Lower lobe of right lung (tissue), 2 donors: ENCODE results near the gene KIRREL3. TPM values are rescaled to one million over a fixed set of nuclear protein-coding genes. Genes with fewer than 3 reads are reported as not detected.

Experiments used
- ATAC-seq, 2 donors: fragments of 200-7000 bp; cut with Tn5 transposase; one replicate each; pipeline ENCODE4 v1.9.1; 2020 to 2022; ENCODE audit warnings: mild to moderate bottlenecking in 2 of 2, moderate library complexity in 2 of 2
- DNase-seq: peaks from one replicate; pipeline ENCODE4 v3.0.0-alpha.2; 2020
- H3K27ac ChIP-seq: fragments of 200-600 bp; one replicate; pipeline ENCODE4 v1.8.0; 2022
- H3K27me3 ChIP-seq: fragments of 200-600 bp; one replicate; pipeline ENCODE4 v1.8.0; 2022; ENCODE audit warnings: low read depth
- H3K36me3 ChIP-seq: fragments of 200-600 bp; one replicate; pipeline ENCODE4 v1.8.0; 2022; ENCODE audit warnings: mild to moderate bottlenecking
- H3K4me1 ChIP-seq: fragments of 200-600 bp; one replicate; pipeline ENCODE4 v1.8.0; 2022
- H3K4me3 ChIP-seq: fragments of 200-600 bp; one replicate; pipeline ENCODE4 v1.8.0; 2022; ENCODE audit warnings: mild to moderate bottlenecking
- H3K9me3 ChIP-seq: fragments of 200-600 bp; one replicate; pipeline ENCODE4 v1.8.0; 2022
- CTCF ChIP-seq: fragments of 200-600 bp; IDR thresholded peaks from one replicate; pipeline ENCODE4 v1.8.0; 2022; ENCODE audit warnings: antibody characterized with exemption, mild to moderate bottlenecking
- intact Hi-C: fragments of 100-400 bp; cut with DNase I; formaldehyde crosslinking; loops from one replicate; pipeline ENCODE4 v1.11.0; 2022
- total RNA-seq: library from RNA; stranded (reverse); fragmentation: NEBNext Ultra II Directional; extraction: Animal tissue kit (Norgen Biotek cat#: 25700); gene quantifications from one replicate; pipeline ENCODE4 v1.2.1, GENCODE V29; 2021
- donor health status: DM: no; HTN: yes; CAD: no; lungs with severe emphysema.

KIRREL3 gene
- total RNA-seq, 1 donor from 2014 or later, result 0.15 TPM

DNA sequence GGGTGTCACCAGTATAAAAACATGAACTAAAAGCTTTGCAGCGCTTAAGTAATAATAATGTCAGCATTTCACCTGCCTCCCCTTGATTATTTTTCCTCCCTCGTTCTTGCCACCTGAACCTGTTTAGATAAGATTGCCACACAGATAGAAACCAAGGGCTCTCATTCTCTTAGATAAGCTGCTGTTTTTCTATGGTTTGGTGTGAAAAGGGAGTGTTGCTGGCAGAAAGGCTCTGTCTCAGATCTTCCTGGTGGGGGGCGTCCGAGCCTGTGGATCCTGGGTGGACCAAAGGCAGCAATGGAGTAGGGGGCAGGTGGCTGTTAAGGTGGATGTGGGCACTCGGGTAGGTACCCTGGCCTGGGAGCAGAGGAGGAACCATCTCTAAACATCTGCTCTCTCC is 497.6 kb downstream of the KIRREL3 start:
- Histone ChIP-seq H3K4me3 (no peak overlapping the region), H3K27ac (no peak overlapping the region), H3K36me3 (no peaks in the 10 kb centered on the region), H3K27me3 (peaks cover 13% of the 10 kb centered on the region), H3K9me3 (peaks cover 10% of the 10 kb centered on the region), H3K4me1 (no peaks in the 10 kb centered on the region)
- ATAC-seq (no peak), DNase-seq (no peak)
- intact Hi-C loops, result no loop called here
- TF ChIP-seq CTCF, result no peak

- intact Hi-C loops, result no loop called here
- no peaks in the 10 kb centered on the region for H3K4me1 ChIP-seq
- no peak for TF ChIP-seq CTCF
- DNase-seq, result no peak
- no peaks in the 10 kb centered on the region for H3K36me3 ChIP-seq
- ATAC-seq, result no peak
- H3K27me3 ChIP-seq, result peaks cover 13% of the 10 kb centered on the region
- no peak overlapping the region for H3K27ac ChIP-seq
- peaks cover 10% of the 10 kb centered on the region for H3K9me3 ChIP-seq
- H3K4me3 ChIP-seq, result no peak overlapping the region
Measured at GRCh38 chr11:126502159-126502558, 498.4 kb downstream of the KIRREL3 start.

DNA sequence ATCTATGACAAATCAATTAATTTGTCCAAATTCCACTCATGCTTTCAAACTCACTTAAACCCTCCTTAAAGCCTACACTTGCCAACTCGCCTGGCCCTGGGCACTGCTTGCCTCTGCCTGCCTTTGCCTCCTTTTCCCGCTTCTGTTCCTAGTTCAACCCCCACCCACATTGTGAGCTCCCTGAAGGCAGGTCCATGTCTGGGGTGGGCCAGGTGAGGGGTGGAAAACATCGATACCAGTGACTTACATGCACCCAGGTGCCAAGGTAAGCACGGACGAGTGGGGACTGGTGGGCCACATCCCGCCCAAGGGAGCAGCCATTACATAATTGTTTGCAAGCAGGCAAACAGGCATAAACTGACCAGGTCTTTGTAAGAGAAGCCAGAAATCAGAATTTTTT is 498.9 kb downstream of the KIRREL3 start:
- peaks cover 13% of the 10 kb centered on the region for H3K27me3 ChIP-seq
- intact Hi-C loops, result no loop called here
- H3K4me3 ChIP-seq, result no peak overlapping the region
- TF ChIP-seq CTCF, result no peak
- DNase-seq, result no peak
- ATAC-seq, result no peak
- no peaks in the 10 kb centered on the region for H3K4me1 ChIP-seq
- no peaks in the 10 kb centered on the region for H3K36me3 ChIP-seq
- H3K27ac ChIP-seq, result no peak overlapping the region
- H3K9me3 ChIP-seq, result peaks cover 10% of the 10 kb centered on the region

- DNase-seq, result no peak
- Histone ChIP-seq H3K9me3 (peaks cover 10% of the 10 kb centered on the region), H3K36me3 (no peaks in the 10 kb centered on the region), H3K4me1 (no peaks in the 10 kb centered on the region), H3K4me3 (no peak overlapping the region), H3K27me3 (peaks cover 13% of the 10 kb centered on the region), H3K27ac (no peak overlapping the region)
- ATAC-seq, result no peak
- intact Hi-C loops, result no loop called here
- TF ChIP-seq CTCF, result no peak
Measured at GRCh38 chr11:126500981-126501380, 499.6 kb downstream of the KIRREL3 start.

- no peaks in the 10 kb centered on the region for H3K36me3 ChIP-seq
- no peaks in the 10 kb centered on the region for H3K4me1 ChIP-seq
- intact Hi-C loops, result no loop called here
- no peaks in the 10 kb centered on the region for H3K9me3 ChIP-seq
- H3K27ac ChIP-seq, result no peak overlapping the region
- H3K4me3 ChIP-seq, result no peak overlapping the region
- peaks cover 13% of the 10 kb centered on the region for H3K27me3 ChIP-seq
- DNase-seq (no peak), ATAC-seq (no peak)
- TF ChIP-seq CTCF, result no peak
Measured at GRCh38 chr11:126499131-126499752, 501.3 kb downstream of the KIRREL3 start.
